AG08395 (cell line): ENCODE data around the gene CDHR5.

Source experiments
- DNase-seq: peaks from one replicate; pipeline ENCODE4 v3.0.0; 2012; ENCODE audit warnings: mixed read lengths, low spot score

Gene CDHR5

DNA sequence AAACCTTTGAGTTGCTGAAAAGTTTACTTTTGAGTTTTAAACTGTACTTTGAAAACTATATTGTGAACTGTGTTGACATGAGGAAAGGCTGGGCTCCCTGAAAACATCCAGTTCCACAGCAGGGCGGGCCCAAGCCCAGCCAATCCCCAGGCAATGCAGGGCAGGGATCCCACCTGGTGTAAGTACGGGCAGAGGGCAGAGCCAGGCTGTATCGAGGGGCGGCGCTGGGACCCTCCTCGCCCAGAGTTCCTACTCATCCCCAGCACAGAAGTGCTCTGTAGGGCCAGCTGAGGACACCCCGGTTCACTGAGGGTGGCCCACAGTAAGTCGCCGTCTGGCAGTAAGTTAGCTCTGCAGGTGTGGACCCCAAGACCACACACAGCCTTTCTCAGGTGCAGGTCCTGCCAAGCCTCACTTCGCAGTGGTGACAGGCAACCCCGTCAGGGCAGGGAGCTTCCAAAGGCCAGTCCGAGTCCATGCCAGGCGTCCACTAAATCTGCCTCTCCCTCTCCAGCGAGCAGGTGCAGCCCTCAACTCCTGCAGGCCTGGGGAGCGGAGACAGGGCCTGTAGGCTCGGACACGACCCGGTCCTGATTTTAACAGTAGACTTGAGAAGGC is 57.6 kb downstream of the CDHR5 start:
- DNase-seq = no peak
